Colonic mucosa (tissue), 4 donors: Measurements from ENCODE around the gene SPIB. TPM values are rescaled to one million over a fixed set of nuclear protein-coding genes. Genes with fewer than 3 reads are reported as not detected.

Source experiments
- DNase-seq: peaks from one replicate; pipeline ENCODE4 v3.0.0-alpha.2; 2020
- H3K27ac ChIP-seq: fragments of 200-600 bp; one replicate; pipeline ENCODE4 v1.8.0; 2021
- H3K27me3 ChIP-seq: fragments of 200-600 bp; one replicate; pipeline ENCODE4 v1.8.0; 2021
- H3K36me3 ChIP-seq: fragments of 200-600 bp; one replicate; pipeline ENCODE4 v1.8.0; 2021
- H3K4me1 ChIP-seq: fragments of 200-600 bp; one replicate; pipeline ENCODE4 v1.8.0; 2021; ENCODE audit warnings: mild to moderate bottlenecking
- H3K4me3 ChIP-seq: fragments of 200-600 bp; one replicate; pipeline ENCODE4 v1.8.0; 2021
- H3K9ac ChIP-seq, 2 donors: one replicate each; pipeline ENCODE4 v1.7.0; 2013; ENCODE audit warnings: control low read depth in 2 of 2, low read depth in 2 of 2, low read length in 2 of 2
- H3K9me3 ChIP-seq: fragments of 200-600 bp; one replicate; pipeline ENCODE4 v1.8.0; 2021
- intact Hi-C: fragments of 100-400 bp; cut with DNase I; formaldehyde crosslinking; loops from one replicate; pipeline ENCODE4 v1.14.1; 2022
- total RNA-seq, 2 donors: library from RNA; stranded (reverse); fragmentation: NEBNext Ultra II Directional in 1 of 2; extraction: Animal tissue kit (Norgen Biotek cat#: 25700) in 1 of 2; gene quantifications; one replicate each; pipeline ENCODE4 v1.2.1, GENCODE V29; 2021
- TF ChIP-seq, protein P1 (sequence below): fragments of 200-600 bp; IDR thresholded peaks from one replicate; pipeline ENCODE4 v1.8.0; 2022; ENCODE audit warnings: antibody characterized with exemption, mild to moderate bottlenecking
- donor health status: healthy.
- donor health status: DM: no; HTN: no; CAD: no.
- donor health status: DM: no; HTN: no; CAD: no.

Gene SPIB
- total RNA-seq, 2 donors from 2014 or later: 32.5 to 46.0 TPM

GRCh38 chr19:50378169-50378862 is 40.4 kb upstream of the SPIB start:
- no peak overlapping the region for H3K4me3 ChIP-seq
- TF ChIP-seq, protein P1, sequence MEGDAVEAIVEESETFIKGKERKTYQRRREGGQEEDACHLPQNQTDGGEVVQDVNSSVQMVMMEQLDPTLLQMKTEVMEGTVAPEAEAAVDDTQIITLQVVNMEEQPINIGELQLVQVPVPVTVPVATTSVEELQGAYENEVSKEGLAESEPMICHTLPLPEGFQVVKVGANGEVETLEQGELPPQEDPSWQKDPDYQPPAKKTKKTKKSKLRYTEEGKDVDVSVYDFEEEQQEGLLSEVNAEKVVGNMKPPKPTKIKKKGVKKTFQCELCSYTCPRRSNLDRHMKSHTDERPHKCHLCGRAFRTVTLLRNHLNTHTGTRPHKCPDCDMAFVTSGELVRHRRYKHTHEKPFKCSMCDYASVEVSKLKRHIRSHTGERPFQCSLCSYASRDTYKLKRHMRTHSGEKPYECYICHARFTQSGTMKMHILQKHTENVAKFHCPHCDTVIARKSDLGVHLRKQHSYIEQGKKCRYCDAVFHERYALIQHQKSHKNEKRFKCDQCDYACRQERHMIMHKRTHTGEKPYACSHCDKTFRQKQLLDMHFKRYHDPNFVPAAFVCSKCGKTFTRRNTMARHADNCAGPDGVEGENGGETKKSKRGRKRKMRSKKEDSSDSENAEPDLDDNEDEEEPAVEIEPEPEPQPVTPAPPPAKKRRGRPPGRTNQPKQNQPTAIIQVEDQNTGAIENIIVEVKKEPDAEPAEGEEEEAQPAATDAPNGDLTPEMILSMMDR: no peak

DNA sequence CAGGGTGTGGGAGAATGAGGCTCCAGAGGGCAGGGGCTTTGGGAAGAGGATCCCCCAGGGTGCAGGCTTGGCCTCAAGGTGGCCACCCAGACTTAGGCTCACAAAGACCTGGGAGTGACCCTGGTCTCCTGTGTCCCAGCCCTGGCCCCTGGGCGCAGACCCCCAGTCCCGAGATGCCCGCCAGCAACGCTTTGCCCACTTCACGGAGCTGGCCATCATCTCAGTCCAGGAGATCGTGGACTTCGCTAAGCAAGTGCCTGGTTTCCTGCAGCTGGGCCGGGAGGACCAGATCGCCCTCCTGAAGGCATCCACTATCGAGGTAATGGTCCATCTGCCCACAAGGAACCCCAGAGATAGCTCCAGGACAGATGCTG is 39.9 kb upstream of the SPIB start:
- DNase-seq: no peak
- intact Hi-C loops: no loop called here
- peaks cover 26% of the 10 kb centered on the region for H3K36me3 ChIP-seq
- no peaks in the 10 kb centered on the region for H3K4me1 ChIP-seq
- H3K9ac ChIP-seq: no peak overlapping the region
- H3K27me3 ChIP-seq: no peaks in the 10 kb centered on the region
- H3K4me3 ChIP-seq: no peak overlapping the region
- H3K27ac ChIP-seq: no peak overlapping the region
- no peaks in the 10 kb centered on the region for H3K9me3 ChIP-seq
- TF ChIP-seq, protein P1: no peak

More at GRCh38 chr19:50378169-50378862, 40.4 kb upstream of the SPIB start:
- no peaks in the 10 kb centered on the region for H3K27me3 ChIP-seq
- H3K9me3 ChIP-seq: no peaks in the 10 kb centered on the region
- DNase-seq: no peak
- no peaks in the 10 kb centered on the region for H3K4me1 ChIP-seq
- intact Hi-C loops: no loop called here
- H3K36me3 ChIP-seq: peaks cover 26% of the 10 kb centered on the region
- H3K27ac ChIP-seq: no peak overlapping the region
- H3K9ac ChIP-seq: no peak overlapping the region

GRCh38 chr19:50379602-50380001 is 39.1 kb upstream of the SPIB start:
- H3K36me3 ChIP-seq: peaks cover 26% of the 10 kb centered on the region
- intact Hi-C loops: no loop called here
- TF ChIP-seq, protein P1: no peak
- no peak for DNase-seq
- H3K9me3 ChIP-seq: no peaks in the 10 kb centered on the region
- H3K9ac ChIP-seq: no peak overlapping the region
- no peaks in the 10 kb centered on the region for H3K4me1 ChIP-seq
- H3K27ac ChIP-seq: no peak overlapping the region
- H3K4me3 ChIP-seq: no peak overlapping the region
- no peaks in the 10 kb centered on the region for H3K27me3 ChIP-seq

DNA sequence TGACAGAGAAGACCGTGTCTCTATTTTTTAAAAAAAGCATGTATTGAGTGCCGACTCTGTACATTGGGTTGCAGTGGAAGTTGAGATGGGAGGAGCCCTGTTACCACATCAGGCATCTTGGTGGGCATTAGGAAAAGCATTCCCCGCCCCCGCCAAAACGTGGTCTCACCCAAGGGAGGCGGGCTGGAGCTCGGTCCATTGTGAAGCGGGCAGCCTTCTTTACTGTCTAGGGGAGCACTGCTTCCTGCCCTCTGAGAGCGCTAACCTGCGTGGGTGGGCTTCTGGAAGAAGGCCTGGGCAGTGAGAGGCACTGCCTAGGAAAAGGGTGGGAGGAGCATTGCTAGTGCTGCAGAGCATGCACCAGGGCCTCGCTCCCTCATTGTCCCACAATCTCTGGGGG is 38.6 kb upstream of the SPIB start:
- intact Hi-C loops: no loop called here
- Histone ChIP-seq H3K27ac (no peak overlapping the region), H3K4me1 (peaks cover 3% of the 10 kb centered on the region), H3K27me3 (no peaks in the 10 kb centered on the region), H3K36me3 (peaks cover 26% of the 10 kb centered on the region), H3K9ac (no peak overlapping the region), H3K9me3 (no peaks in the 10 kb centered on the region), H3K4me3 (no peak overlapping the region)
- TF ChIP-seq, protein P1: no peak
- no peak for DNase-seq

DNA sequence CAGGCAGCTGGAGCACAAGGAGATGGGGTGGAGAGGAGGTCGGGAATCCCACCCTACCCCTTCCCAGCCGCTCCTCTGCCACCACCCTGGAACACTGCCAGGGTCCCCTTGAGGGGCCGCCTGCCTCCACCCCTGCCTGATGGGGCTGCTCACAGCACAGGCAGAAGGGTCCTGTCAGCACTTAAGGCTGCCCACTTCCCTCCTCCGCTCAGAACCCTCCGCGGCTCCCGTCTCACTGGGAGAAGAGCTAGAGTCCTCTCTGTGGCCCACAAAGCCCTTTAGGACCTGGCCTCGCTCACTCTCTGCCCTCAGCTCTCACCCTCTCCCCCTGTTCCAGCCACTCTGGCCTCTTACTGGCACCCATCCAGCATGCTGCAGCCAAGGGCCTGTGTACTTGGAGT is 38.0 kb upstream of the SPIB start:
- H3K9me3 ChIP-seq: no peaks in the 10 kb centered on the region
- no peak overlapping the region for H3K27ac ChIP-seq
- intact Hi-C loops: no loop called here
- peaks cover 26% of the 10 kb centered on the region for H3K36me3 ChIP-seq
- no peak for DNase-seq
- H3K27me3 ChIP-seq: no peaks in the 10 kb centered on the region
- H3K4me1 ChIP-seq: peaks cover 3% of the 10 kb centered on the region
- H3K4me3 ChIP-seq: no peak overlapping the region
- no peak overlapping the region for H3K9ac ChIP-seq
- TF ChIP-seq, protein P1: no peak
